HepG2 (cell line): ENCODE data around the gene NPNT.

Source experiments
- PAXIP1 ChIP-seq: sonication (generic); formaldehyde crosslinking; conservative IDR thresholded peaks from 2 replicates; pipeline ENCODE4 v1.4.0; 2020; ENCODE audit warnings: mild to moderate bottlenecking, missing genetic modification reagents, moderate library complexity
- PHB2 ChIP-seq: fragments of 450-650 bp; IDR thresholded peaks from 2 replicates; pipeline ENCODE4 v1.6.1; 2018; ENCODE audit not compliant: partially characterized antibody
- REL ChIP-seq: sonication (generic); formaldehyde crosslinking; conservative IDR thresholded peaks from 2 replicates; pipeline ENCODE4 v1.8.0; 2022; ENCODE audit warnings: mild to moderate bottlenecking, missing genetic modification reagents, moderate library complexity
- SETDB1 ChIP-seq: sonication (generic); formaldehyde crosslinking; IDR thresholded peaks from 2 replicates; pipeline ENCODE4 v1.5.1; 2020; ENCODE audit warnings: missing genetic modification reagents, mild to moderate bottlenecking, borderline replicate concordance
- TARDBP ChIP-seq: sonication (generic); formaldehyde crosslinking; IDR thresholded peaks from 2 replicates; pipeline ENCODE4 v1.8.0; 2022; ENCODE audit warnings: mild to moderate bottlenecking, missing genetic modification reagents
- TP53 ChIP-seq: sonication (generic); formaldehyde crosslinking; conservative IDR thresholded peaks from 2 replicates; pipeline ENCODE4 v1.4.0; 2020; ENCODE audit warnings: missing genetic modification reagents
- ZNF451 ChIP-seq: sonication (generic); formaldehyde crosslinking; IDR thresholded peaks from 2 replicates; pipeline ENCODE4 v1.5.0; 2020; ENCODE audit warnings: mild to moderate bottlenecking, missing genetic modification reagents
- TF ChIP-seq, protein P1 (sequence below): sonication (generic); formaldehyde crosslinking; IDR thresholded peaks from 2 replicates; pipeline ENCODE4 v1.5.0; 2020; ENCODE audit warnings: mild to moderate bottlenecking, missing genetic modification reagents, borderline replicate concordance

- no peak for TF ChIP-seq ZNF451 (CRISPR knock-in tag)
- no peak for TF ChIP-seq TP53 (CRISPR knock-in tag)
- TF ChIP-seq PAXIP1 (CRISPR knock-in tag) = no peak
- no peak for TF ChIP-seq PHB2
- TF ChIP-seq, protein P1, sequence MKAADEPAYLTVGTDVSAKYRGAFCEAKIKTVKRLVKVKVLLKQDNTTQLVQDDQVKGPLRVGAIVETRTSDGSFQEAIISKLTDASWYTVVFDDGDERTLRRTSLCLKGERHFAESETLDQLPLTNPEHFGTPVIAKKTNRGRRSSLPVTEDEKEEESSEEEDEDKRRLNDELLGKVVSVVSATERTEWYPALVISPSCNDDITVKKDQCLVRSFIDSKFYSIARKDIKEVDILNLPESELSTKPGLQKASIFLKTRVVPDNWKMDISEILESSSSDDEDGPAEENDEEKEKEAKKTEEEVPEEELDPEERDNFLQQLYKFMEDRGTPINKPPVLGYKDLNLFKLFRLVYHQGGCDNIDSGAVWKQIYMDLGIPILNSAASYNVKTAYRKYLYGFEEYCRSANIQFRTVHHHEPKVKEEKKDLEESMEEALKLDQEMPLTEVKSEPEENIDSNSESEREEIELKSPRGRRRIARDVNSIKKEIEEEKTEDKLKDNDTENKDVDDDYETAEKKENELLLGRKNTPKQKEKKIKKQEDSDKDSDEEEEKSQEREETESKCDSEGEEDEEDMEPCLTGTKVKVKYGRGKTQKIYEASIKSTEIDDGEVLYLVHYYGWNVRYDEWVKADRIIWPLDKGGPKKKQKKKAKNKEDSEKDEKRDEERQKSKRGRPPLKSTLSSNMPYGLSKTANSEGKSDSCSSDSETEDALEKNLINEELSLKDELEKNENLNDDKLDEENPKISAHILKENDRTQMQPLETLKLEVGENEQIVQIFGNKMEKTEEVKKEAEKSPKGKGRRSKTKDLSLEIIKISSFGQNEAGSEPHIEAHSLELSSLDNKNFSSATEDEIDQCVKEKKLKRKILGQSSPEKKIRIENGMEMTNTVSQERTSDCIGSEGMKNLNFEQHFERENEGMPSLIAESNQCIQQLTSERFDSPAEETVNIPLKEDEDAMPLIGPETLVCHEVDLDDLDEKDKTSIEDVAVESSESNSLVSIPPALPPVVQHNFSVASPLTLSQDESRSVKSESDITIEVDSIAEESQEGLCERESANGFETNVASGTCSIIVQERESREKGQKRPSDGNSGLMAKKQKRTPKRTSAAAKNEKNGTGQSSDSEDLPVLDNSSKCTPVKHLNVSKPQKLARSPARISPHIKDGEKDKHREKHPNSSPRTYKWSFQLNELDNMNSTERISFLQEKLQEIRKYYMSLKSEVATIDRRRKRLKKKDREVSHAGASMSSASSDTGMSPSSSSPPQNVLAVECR = no peak
- TF ChIP-seq REL (CRISPR knock-in tag) = no peak
- TF ChIP-seq TARDBP (CRISPR knock-in tag) = no peak
- no peak for TF ChIP-seq SETDB1 (CRISPR knock-in tag)
Measured at GRCh38 chr4:105921301-105921700, 26.0 kb downstream of the NPNT start.
